GM10266 (cell line): ENCODE results near the gene CCL28.
"Not testable (repeated sequence)": the region's sequence is repeated elsewhere in the genome, so short reads cannot be mapped to it uniquely, and the experiment has no call there.

Source experiments
- DNase-seq: peaks from one replicate; pipeline ENCODE4 v3.0.0; 2012; ENCODE audit errors: extremely low spot score
- TF ChIP-seq, protein P1 (sequence below): IDR thresholded peaks from 2 replicates; pipeline ENCODE4 v1.5.1; 2012; ENCODE audit warnings: mild to moderate bottlenecking, low read depth; ENCODE audit not compliant: control insufficient read depth, insufficient read depth; ENCODE audit errors: missing control alignments

Gene CCL28

DNA sequence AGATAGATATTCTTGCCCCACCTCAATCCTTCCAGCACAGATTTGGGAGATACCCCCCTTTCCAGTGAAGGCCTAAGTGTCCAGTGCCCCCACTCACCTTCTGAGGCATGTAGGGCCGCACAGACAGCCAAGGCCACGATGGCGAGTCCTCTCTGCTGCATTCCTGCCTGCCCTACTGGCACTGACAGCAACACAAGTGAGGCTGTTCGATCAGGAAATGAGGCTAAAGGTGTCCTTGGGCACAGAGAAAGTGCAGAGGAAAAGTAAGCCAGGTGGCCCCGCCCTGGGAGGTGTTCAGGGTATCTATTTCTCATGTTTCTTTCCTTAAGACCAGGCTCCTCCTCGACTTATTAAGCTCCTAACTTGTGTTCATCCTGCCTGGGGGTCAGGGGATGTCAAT is at the start of gene CCL28:
CCL28 (minus strand) TSS at position 236 of the 400 bp plus-strand sequence; CDS start at position 161, 75 bp downstream.
- DNase-seq, result no peak
- TF ChIP-seq, protein P1, sequence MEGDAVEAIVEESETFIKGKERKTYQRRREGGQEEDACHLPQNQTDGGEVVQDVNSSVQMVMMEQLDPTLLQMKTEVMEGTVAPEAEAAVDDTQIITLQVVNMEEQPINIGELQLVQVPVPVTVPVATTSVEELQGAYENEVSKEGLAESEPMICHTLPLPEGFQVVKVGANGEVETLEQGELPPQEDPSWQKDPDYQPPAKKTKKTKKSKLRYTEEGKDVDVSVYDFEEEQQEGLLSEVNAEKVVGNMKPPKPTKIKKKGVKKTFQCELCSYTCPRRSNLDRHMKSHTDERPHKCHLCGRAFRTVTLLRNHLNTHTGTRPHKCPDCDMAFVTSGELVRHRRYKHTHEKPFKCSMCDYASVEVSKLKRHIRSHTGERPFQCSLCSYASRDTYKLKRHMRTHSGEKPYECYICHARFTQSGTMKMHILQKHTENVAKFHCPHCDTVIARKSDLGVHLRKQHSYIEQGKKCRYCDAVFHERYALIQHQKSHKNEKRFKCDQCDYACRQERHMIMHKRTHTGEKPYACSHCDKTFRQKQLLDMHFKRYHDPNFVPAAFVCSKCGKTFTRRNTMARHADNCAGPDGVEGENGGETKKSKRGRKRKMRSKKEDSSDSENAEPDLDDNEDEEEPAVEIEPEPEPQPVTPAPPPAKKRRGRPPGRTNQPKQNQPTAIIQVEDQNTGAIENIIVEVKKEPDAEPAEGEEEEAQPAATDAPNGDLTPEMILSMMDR, result no peak

GRCh38 chr5:43461066-43461465 is 48.9 kb upstream of the CCL28 start:
- DNase-seq, result no peak
- TF ChIP-seq, protein P1, result no peak

DNA sequence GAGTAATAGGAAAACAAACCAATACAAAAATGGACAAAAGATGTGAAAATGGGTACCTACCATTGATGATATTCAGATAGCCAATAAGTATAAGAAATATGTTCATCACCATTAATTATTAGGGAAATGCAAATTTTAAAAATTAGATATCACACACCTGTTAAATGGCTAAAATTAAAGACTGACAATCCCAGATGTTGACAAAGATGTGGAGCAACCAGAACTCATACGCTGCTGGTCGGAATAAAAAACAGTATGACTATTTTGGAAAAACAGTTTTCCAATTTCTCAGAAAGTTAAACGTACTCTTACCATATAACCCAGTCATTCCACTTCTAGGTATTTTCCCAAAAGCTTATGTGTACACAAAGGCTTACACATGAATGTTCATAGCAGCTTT is 44.4 kb upstream of the CCL28 start:
- TF ChIP-seq, protein P1, result no peak
- DNase-seq, result no peak

- not testable (repeated sequence) for DNase-seq
Measured at GRCh38 chr5:43441575-43441974, 29.4 kb upstream of the CCL28 start.

GRCh38 chr5:43437062-43437660 is 25.0 kb upstream of the CCL28 start:
- TF ChIP-seq, protein P1, result no peak
- no peak for DNase-seq

DNA sequence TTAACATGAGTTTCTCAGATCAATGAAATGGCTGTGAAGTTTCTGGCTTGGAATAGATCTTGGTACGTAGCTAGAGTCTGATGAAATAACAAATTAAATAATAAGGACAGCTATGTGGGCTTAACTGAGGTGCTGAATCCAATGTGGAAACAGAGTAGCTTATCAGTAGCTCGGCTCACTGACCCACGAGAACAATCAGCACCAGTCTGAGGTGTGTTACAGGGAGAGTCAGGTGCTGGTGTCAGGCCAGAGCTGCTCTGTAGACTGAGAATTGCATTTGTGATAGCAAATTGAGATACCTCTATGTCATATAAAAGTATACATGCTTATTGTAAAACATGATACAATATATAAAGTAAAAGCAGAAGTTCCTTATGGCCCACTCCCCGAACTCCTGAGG is 21.2 kb upstream of the CCL28 start:
- no peak for DNase-seq
- TF ChIP-seq, protein P1, result no peak

DNA sequence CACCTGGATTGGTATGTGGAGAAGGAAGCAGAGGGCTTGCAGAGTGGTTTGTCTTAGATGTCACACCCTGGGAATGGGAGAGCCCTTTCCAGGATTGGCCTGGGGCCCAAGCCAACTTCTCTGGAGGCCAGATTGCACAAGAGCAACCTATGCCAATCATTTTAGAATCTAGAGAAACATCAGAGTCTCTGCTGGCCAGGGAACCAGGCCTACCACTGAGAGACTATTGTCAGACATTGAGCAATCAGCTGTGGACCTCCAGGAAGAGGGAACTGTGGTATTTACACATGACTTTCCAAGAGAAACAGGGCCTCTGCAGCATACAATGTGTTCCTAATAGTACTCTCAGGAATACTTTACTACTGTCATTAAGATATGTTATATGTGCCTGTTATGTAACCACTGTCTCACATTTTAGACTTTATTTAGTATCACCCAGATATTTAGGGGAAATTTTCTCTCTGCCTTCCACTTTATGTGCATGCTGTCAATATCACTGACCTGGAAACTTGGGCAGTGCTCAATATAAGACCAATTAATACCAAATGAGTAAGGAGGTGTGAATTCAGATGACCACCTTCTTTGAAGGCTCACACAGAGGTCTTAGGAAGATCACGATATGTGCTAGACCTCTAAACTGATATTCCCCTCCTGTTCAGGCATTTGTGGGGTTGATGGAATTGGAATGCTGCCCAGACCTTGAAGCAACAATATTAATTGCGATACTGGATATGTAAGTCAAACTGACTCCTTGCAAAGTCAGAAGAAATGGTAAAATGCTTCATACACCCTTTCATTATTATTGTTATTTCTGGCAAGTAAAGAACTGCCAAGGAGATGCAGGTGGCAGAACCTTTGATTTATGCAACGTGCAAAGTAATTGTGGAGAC is 20.5 kb upstream of the CCL28 start:
- no peak for DNase-seq
- TF ChIP-seq, protein P1, result no peak
